ENCODE data around the gene GIT1.

The GIT1 gene

DNA sequence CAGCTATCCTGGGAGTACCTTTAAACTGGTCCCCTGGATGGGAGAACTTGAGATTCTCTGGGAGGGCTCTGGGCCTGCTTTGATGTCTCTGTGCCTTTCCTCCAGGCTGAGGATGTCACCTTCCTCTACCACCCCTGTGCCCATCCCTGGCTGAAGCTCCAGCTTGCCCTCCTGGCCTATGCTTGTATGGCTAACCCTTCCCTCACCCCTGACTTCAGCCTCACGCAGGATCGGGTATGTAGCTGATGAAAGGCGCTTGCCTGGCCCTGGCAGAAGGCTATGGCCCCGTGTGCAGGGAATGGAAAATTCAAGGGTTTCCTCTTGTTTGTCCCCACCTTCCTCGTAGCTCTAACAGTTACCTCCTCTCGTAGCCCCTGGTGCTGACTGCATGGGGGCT lies 18.0 kb downstream of the GIT1 start:
- H3K27ac ChIP-seq = no peak overlapping the region
- TF ChIP-seq, protein P1, sequence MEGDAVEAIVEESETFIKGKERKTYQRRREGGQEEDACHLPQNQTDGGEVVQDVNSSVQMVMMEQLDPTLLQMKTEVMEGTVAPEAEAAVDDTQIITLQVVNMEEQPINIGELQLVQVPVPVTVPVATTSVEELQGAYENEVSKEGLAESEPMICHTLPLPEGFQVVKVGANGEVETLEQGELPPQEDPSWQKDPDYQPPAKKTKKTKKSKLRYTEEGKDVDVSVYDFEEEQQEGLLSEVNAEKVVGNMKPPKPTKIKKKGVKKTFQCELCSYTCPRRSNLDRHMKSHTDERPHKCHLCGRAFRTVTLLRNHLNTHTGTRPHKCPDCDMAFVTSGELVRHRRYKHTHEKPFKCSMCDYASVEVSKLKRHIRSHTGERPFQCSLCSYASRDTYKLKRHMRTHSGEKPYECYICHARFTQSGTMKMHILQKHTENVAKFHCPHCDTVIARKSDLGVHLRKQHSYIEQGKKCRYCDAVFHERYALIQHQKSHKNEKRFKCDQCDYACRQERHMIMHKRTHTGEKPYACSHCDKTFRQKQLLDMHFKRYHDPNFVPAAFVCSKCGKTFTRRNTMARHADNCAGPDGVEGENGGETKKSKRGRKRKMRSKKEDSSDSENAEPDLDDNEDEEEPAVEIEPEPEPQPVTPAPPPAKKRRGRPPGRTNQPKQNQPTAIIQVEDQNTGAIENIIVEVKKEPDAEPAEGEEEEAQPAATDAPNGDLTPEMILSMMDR (IDR thresholded peaks at IDR 0.05) = no peak
- no peak for TF ChIP-seq ZFX (IDR thresholded peaks at IDR 0.05; ENCODE audit: borderline replicate concordance)

DNA sequence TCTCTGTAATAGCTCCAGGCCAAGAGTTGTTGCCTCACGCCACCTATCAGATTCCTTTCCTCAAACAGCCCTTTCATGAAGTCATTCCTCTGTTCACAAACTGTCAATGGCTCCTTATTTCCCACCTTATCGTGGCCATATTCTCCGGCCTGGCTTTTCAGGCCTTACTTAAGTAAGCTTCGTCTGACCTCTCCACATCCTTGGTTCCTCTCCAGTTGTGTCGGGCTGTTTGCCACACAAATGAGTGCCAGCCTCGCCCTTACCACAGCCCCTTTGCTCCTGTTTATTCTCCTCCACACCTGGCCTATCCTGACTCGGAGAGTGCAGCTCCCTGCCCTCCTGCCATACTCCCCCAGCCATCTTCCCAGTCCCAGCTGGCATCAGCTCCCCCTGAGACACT lies 18.9 kb downstream of the GIT1 start:
- no peak overlapping the region for H3K27ac ChIP-seq

DNA sequence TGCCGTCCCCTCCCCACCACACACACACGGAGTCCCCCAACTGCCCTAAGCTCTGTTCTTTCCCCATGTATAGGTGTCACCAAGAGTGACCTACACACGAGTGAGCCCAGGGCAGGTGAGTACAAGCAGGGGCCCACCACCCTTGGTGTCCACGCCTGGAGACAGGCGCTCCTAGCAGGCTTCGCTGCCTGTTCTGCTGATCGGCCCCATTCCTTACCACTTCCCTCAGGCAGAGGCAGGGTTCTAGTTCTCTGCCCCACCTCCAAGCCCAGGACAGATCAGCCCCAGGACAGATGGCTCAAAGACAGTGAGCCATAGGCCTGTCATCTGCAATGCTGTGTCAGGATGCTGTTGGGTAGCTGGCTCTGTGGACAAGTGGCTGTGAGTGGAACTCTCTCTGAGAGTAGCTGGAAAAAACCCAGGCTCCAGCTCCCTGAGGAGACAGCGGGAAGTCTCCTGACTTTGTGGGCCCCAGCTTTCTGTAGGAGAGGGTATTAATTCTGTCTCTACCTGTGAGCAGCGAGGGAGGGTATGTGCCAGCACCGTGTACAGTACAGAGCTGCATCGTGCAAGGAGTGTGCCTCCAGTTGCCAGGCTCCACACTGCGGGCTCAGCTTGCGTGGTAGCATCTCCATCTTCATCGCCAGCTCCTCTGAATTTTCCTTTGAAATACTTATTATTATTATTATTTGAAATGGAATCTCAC lies 20.1 kb downstream of the GIT1 start:
- no peak for TF ChIP-seq ZFX (IDR thresholded peaks at IDR 0.05; ENCODE audit: borderline replicate concordance)
- TF ChIP-seq, protein P1 (IDR thresholded peaks at IDR 0.05) = no peak
- H3K27ac ChIP-seq = peak overlapping the region; percentile 80

More for the DNA sequence above, 18.9 kb downstream of the GIT1 start:
- TF ChIP-seq, protein P1 (IDR thresholded peaks at IDR 0.05) = no peak
- no peak for TF ChIP-seq ZFX (IDR thresholded peaks at IDR 0.05; ENCODE audit: borderline replicate concordance)

DNA sequence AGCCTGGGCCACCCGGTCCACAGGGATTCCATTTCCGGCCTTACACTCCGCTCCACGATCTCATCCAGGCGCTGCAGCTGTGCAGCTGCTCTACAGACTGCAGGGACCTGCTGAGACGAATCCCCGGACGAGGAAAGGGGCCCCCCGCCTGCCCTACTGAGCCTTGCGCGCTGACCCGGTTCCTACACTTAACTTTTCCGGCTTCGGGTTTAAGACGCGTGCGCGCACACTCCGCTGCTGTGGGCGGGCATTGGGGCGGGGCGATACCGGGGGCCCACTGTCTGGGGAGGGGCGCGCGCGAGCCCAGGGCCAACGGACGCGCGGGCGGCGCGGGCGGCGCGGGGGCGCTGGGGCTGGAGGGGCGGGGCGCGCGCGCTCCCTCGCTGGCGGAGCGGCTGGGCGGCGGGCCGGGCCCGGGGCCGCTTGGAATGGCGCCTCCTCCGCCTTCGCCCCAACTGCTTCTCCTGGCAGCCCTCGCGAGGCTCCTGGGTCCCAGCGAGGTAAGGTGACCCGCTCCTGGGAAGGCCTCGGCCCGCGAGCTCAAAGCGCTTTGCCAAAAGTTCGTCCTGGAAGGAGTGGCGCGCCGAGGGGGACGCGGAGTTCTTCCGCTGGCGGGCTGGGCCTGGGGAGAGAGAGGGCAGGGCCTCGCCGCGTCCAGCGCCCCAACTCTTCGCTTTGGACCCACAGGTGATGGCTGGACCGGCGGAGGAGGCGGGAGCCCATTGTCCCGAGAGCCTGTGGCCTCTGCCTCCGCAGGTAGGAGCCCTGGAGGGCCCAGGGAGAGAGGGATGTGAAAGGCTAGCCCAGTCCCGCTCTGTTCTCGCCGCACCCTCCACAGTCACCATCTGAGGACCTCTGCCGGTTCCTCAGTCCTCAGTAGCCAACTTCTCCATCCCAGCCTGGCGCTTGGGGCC lies 20.9 kb downstream of the GIT1 start, which contains the start of gene TP53I13:
Gene TP53I13, plus strand, starts transcription at position 371 of the 914 bp plus-strand sequence. Its CDS starts 58 bp downstream, at position 429.
- TF ChIP-seq, protein P1 (IDR thresholded peaks at IDR 0.05) = no peak
- no peak for TF ChIP-seq ZFX (IDR thresholded peaks at IDR 0.05; ENCODE audit: borderline replicate concordance)
- H3K27ac ChIP-seq = peak within 1 kb of the TSS; percentile 80

DNA sequence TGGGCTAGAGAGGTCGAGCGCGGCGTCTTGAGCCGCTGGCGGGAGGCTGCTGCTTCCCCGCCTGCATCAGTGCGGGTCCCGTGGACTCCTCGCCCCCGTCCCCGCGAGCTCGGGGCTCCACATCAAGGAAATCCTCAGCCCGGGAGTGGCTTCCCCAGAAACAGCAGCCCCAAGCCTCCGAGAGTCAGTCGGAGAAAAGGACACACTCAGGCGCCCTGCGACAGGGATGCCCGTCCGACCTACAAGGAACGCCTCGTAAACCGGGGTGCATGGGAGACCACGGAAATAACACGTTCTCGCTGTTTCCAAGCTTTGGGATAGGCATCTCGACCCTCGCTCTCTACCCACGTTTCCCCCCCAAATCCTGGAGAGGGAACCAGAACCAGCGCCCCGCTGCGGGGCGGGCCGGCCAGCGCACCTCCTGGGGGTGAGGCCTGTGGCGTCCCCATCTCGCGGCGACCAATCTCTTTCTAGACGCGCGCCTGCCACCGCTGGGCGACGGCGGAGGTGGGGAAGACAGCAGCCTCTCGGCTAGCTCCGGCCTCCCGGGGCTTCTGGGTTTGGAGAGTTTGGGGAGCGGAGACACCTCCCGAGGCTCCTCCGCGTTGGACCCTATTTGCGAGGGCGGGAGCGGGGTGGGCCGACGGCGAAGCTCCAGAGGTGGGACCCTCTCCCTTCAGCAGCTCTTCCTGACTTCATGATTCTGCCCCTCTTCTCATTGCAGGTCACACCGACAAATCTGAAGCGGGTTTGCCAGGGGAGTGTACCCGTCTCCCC lies 21.7 kb downstream of the GIT1 start:
- peak overlapping the region; percentile 80 for H3K27ac ChIP-seq
- TF ChIP-seq, protein P1 (IDR thresholded peaks at IDR 0.05) = peak; percentile 34
- TF ChIP-seq ZFX (IDR thresholded peaks at IDR 0.05; ENCODE audit: borderline replicate concordance) = no peak

DNA sequence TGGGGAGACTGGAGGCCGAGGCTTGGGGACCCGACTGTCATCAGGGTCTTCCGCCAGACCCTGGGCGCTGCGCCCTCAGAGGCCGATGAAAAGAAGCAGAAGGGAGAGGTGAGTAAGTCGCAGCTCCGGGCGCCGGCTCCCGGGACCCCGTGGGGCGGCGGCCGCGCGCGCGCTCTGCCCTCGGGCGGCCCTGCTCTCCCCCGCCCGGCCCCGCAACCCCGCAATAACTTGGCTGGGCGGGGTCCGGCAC lies 22.2 kb downstream of the GIT1 start:
- H3K27ac ChIP-seq = peak overlapping the region; percentile 80

More for the DNA sequence above, 22.2 kb downstream of the GIT1 start:
- TF ChIP-seq, protein P1 (IDR thresholded peaks at IDR 0.05) = no peak
- TF ChIP-seq ZFX (IDR thresholded peaks at IDR 0.05; ENCODE audit: borderline replicate concordance) = no peak

Data from 22Rv1 (cell line).